C4-2B (cell line): ENCODE measurements around the gene FAHD2A.

ENCODE experiments used
- CTCF ChIP-seq: fragments of 450-650 bp; conservative IDR thresholded peaks from 2 replicates; pipeline ENCODE4 v1.5.1; 2017; ENCODE audit warnings: mild to moderate bottlenecking
- ZFX ChIP-seq: fragments of 450-650 bp; IDR thresholded peaks from 2 replicates; pipeline ENCODE4 v1.6.1; 2017

DNA sequence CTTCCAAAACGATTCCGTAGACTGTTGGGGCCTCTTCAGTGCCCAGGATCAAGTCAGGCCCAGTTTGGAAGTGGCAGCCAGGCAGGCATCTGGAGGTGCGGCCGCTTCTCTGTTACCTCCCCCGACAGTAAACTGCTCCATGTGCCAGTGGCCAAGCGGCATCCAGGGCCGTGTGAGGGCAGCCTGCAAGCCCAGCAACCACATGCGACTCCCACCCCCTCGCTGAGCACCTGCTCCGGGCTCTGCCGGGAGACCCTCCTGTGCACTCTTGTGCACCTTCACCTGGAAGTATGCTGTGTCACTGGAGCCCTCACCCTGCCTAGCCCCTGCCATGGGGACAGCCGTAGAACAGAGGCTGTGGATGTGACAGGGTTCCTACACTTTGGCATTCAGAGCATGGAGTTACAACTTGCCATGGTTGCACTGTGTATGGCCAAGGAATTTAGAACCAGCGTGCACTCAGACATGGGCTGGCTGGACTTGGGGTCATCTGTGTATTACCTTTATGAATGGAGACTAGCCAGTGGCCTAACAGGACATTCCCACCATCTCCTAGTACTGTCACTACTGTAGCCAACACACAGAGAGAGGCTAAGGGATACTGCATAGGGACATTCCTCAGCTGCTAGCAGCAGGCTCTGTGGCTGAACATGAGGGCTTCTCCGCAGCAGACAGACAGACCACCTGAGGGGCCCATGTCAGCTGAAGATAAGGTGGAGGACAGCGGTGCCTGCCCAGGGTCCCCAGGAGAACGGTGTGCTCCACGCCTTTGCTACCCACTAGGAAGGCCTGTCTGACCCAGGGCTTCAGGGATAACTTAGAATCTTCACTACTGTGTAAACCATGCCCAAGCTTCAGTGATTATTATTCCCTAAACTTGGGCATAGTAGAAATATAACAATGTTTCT lies 25.0 kb upstream of the FAHD2A start:
- TF ChIP-seq CTCF (no peak), ZFX (no peak)
